Endothelial cell of umbilical vein (primary cell): ENCODE data around the gene TNFSF12. TPM values are rescaled to one million over a fixed set of nuclear protein-coding genes. Genes with fewer than 3 reads are reported as not detected.

Source experiments
- BruUV-seq: library from RNA; stranded (reverse); fragments of 400-500 nt; replicated peaks from 2 replicates; lab custom pipeline; 2021; lab: Mats Ljungman, UMichigan
- CTCF ChIA-PET: fragments of 300-600, 350-600 bp; sonication (Branson Sonifier 250); formaldehyde crosslinking; loops from one replicate; lab custom pipeline; 2021; ENCODE audit warnings: antibody characterized with exemption, inconsistent platforms; lab: Charles Lee
- POLR2A ChIA-PET: fragments of 300-600, 350-600 bp; sonication (Branson Sonifier 250); formaldehyde crosslinking; loops from one replicate; lab custom pipeline; 2021; ENCODE audit warnings: antibody characterized with exemption, inconsistent platforms; lab: Charles Lee
- DNase-seq: peaks from one replicate; pipeline ENCODE4 v3.0.0-alpha.2; 2011; ENCODE audit warnings: low read depth, low spot score
- FAIRE-seq: peaks from 2 replicates; lab custom pipeline; 2011; peaks lifted over from hg19 to GRCh38; lab: Jason Lieb, UNC
- H2AFZ ChIP-seq: 2 replicates; pipeline ENCODE4 v1.6.0; 2012; ENCODE audit warnings: low read depth, low read length, control low read depth, inconsistent platforms
- H3K27ac ChIP-seq: 2 replicates; pipeline ENCODE4 v1.5.1; 2011; ENCODE audit warnings: low read depth, mild to moderate bottlenecking, control low read depth, low read length, moderate library complexity; ENCODE audit not compliant: insufficient read depth
- H3K27me3 ChIP-seq, 2 experiments: 2 replicates each; pipeline versions ENCODE4 v1.6.0 to v1.6.1; 2011; ENCODE audit warnings: low read length in 2 of 2, mixed read lengths in 1 of 2; ENCODE audit not compliant: control insufficient read depth in 2 of 2, insufficient read depth in 2 of 2
- H3K36me3 ChIP-seq, 2 experiments: 2 replicates in 1 of 2; 3 replicates in 1 of 2; pipeline ENCODE4 v1.5.1; 2011; ENCODE audit warnings: low read length in 2 of 2, mild to moderate bottlenecking in 1 of 2, moderate library complexity in 1 of 2; ENCODE audit not compliant: control insufficient read depth in 2 of 2, insufficient read depth in 2 of 2; ENCODE audit errors: extremely low read depth in 1 of 2
- H3K4me1 ChIP-seq: 3 replicates; pipeline ENCODE4 v1.5.1; 2011; ENCODE audit warnings: mild to moderate bottlenecking, low read length; ENCODE audit not compliant: control insufficient read depth, insufficient read depth; ENCODE audit errors: extremely low read depth
- H3K4me2 ChIP-seq: 2 replicates; pipeline ENCODE4 v1.6.1; 2011; ENCODE audit warnings: low read length, control low read depth, mixed read lengths; ENCODE audit not compliant: insufficient read depth
- H3K4me3 ChIP-seq, 3 experiments: fragments of 200-600 bp in 1 of 3; sonication (generic), shearing (Covaris generic) in 1 of 3; replicated peaks in 1 of 3; 2 replicates each; pipeline ENCODE4 v1.5.1; 2011 to 2016; ENCODE audit warnings: control low read depth in 3 of 3, low read length in 3 of 3, mild to moderate bottlenecking in 2 of 3, inconsistent platforms in 1 of 3, low read depth in 1 of 3, moderate library complexity in 1 of 3; ENCODE audit not compliant: insufficient read depth in 1 of 3
- H3K79me2 ChIP-seq: 2 replicates; pipeline ENCODE4 v1.6.0; 2012; ENCODE audit warnings: low read length, inconsistent platforms; ENCODE audit not compliant: control insufficient read depth, insufficient read depth
- H3K9ac ChIP-seq: replicated peaks from 2 replicates; pipeline ENCODE3; 2011; ENCODE audit warnings: low read length, control low read depth; ENCODE audit not compliant: insufficient read depth; ENCODE audit errors: extremely low read depth
- H3K9me1 ChIP-seq: replicated peaks from 3 replicates; pipeline ENCODE4 v1.6.0; 2011; ENCODE audit warnings: mild to moderate bottlenecking, low read length; ENCODE audit not compliant: control insufficient read depth, insufficient read depth; ENCODE audit errors: extremely low read depth
- H3K9me3 ChIP-seq: replicated peaks from 2 replicates; pipeline ENCODE4 v1.5.1; 2012; ENCODE audit warnings: low read length, inconsistent platforms; ENCODE audit not compliant: control insufficient read depth, insufficient read depth
- H4K20me1 ChIP-seq: replicated peaks from 2 replicates; pipeline ENCODE3; 2011; ENCODE audit warnings: mild to moderate bottlenecking, low read length; ENCODE audit not compliant: control insufficient read depth, insufficient read depth; ENCODE audit errors: extremely low read depth
- EZH2 ChIP-seq: IDR thresholded peaks from 2 replicates; pipeline ENCODE4 v1.6.1; 2012; ENCODE audit warnings: borderline replicate concordance, low read depth, mild to moderate bottlenecking, moderate library complexity, low read length, inconsistent platforms; ENCODE audit not compliant: severe bottlenecking
- FOS ChIP-seq: IDR thresholded peaks from 2 replicates; pipeline ENCODE4 v1.6.1; 2011; ENCODE audit warnings: mild to moderate bottlenecking, low read length, moderate library complexity, borderline replicate concordance; ENCODE audit not compliant: insufficient read depth
- GATA2 ChIP-seq: IDR thresholded peaks from 2 replicates; pipeline ENCODE4 v1.7.0; 2011; ENCODE audit warnings: low read depth, mild to moderate bottlenecking, moderate library complexity, mixed read lengths, low read length; ENCODE audit not compliant: insufficient read length, insufficient read depth
- JUN ChIP-seq: IDR thresholded peaks from 2 replicates; pipeline ENCODE4 v1.6.1; 2011; ENCODE audit warnings: borderline replicate concordance, low read depth; ENCODE audit not compliant: insufficient read length, insufficient read depth
- MYC ChIP-seq: IDR thresholded peaks from one replicate; pipeline ENCODE4 v1.6.1; 2011; ENCODE audit warnings: mild to moderate bottlenecking, low read depth, low read length
- POLR2A ChIP-seq: IDR thresholded peaks from 2 replicates; pipeline ENCODE4 v1.6.1; 2012; ENCODE audit warnings: low read depth, mild to moderate bottlenecking, control low read depth, low read length
- POLR2AphosphoS5 ChIP-seq: IDR thresholded peaks from 2 replicates; pipeline ENCODE4 v1.6.1; 2012; ENCODE audit warnings: low read depth, mild to moderate bottlenecking, control low read depth, low read length, moderate library complexity; ENCODE audit not compliant: insufficient read depth
- dilution Hi-C: fragments of 300-500 bp; cut with MboI; formaldehyde crosslinking; loops from one replicate; pipeline ENCODE4 v1.15.0; 2019; ENCODE audit warnings: low sequenced_read_pairs; ENCODE audit not compliant: extremely low pct_ligation_motif_present
- intact Hi-C: fragments of 100-400 bp; cut with micrococcal nuclease; formaldehyde crosslinking; loops from one replicate; pipeline ENCODE4 v1.10.0; 2022
- polyA plus RNA-seq, 4 experiments: library from polyadenylated mRNA; depleted of rRNA in 3 of 4; stranded (reverse) in 3 of 4; unstranded in 1 of 4; fragments of >200 nt; gene quantifications; 2 replicates each; pipeline versions ENCODE4 v1.2.1 to v1.2.3, GENCODE V29; 2011 to 2012; ENCODE audit warnings: missing spikeins in 1 of 4
- total RNA-seq: library from RNA; stranded (reverse); gene quantifications from 2 replicates; pipeline ENCODE4 v1.2.3, GENCODE V29; 2021
- TF ChIP-seq, protein P1 (sequence below), 2 donors: IDR thresholded peaks; 1 replicate in 1 of 2; 2 replicates in 1 of 2; pipeline ENCODE4 v1.5.1; 2011; ENCODE audit warnings: low read length in 2 of 2, mild to moderate bottlenecking in 2 of 2, moderate library complexity in 2 of 2, control low read depth in 1 of 2, inconsistent platforms in 1 of 2, low read depth in 1 of 2; ENCODE audit not compliant: insufficient read depth in 1 of 2; ENCODE audit errors: extremely low read depth in 1 of 2
- TF ChIP-seq, protein P2 (sequence below): IDR thresholded peaks from 2 replicates; pipeline ENCODE4 v1.6.1; 2011; ENCODE audit not compliant: insufficient read depth, insufficient read length

TNFSF12 gene
- total and polyA plus RNA-seq, 2 donors (not counting 3 experiments of a cell fraction or from before 2014, with no cell fraction given), result 28.4 to 39.4 TPM

DNA sequence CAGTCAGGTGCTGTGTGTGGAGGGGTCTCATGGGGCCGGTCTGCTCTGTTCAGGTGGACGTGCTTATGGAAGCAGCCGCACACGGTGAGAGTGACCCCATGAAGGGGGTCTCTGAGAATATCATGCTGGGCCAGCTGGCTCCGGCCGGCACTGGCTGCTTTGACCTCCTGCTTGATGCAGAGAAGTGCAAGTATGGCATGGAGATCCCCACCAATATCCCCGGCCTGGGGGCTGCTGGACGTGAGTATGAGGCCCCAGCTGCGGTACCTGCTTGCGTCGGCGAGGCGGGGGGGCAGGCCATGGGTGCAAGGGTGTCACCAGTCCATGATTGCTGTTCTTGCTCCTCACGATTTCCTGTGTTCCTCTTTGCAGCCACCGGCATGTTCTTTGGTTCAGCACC is 36.8 kb upstream of the TNFSF12 start:
- Histone ChIP-seq H3K4me1 (no peaks in the 10 kb centered on the region), H3K9me1 (no peaks in the 10 kb centered on the region), H3K36me3 (peaks cover 22 to 56% of the 10 kb centered on the region in 2 experiments), H3K4me2 (no peak overlapping the region), H3K27me3 (no peaks in the 10 kb centered on the region), H3K9me3 (no peaks in the 10 kb centered on the region), H3K9ac (no peak overlapping the region), H3K4me3 (no peak overlapping the region), H3K27ac (no peak overlapping the region), H2AFZ (no peak overlapping the region), H4K20me1 (no peaks in the 10 kb centered on the region), H3K79me2 (no peaks in the 10 kb centered on the region)
- POLR2A ChIA-PET, result no interaction called here
- FAIRE-seq (no peak), DNase-seq (no peak)
- no peak for TF ChIP-seq EZH2
- no peak for TF ChIP-seq MYC
- TF ChIP-seq, protein P1, sequence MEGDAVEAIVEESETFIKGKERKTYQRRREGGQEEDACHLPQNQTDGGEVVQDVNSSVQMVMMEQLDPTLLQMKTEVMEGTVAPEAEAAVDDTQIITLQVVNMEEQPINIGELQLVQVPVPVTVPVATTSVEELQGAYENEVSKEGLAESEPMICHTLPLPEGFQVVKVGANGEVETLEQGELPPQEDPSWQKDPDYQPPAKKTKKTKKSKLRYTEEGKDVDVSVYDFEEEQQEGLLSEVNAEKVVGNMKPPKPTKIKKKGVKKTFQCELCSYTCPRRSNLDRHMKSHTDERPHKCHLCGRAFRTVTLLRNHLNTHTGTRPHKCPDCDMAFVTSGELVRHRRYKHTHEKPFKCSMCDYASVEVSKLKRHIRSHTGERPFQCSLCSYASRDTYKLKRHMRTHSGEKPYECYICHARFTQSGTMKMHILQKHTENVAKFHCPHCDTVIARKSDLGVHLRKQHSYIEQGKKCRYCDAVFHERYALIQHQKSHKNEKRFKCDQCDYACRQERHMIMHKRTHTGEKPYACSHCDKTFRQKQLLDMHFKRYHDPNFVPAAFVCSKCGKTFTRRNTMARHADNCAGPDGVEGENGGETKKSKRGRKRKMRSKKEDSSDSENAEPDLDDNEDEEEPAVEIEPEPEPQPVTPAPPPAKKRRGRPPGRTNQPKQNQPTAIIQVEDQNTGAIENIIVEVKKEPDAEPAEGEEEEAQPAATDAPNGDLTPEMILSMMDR (IDR thresholded peaks at IDR 0.05; ENCODE audit: extremely low read depth in 1 of 2, insufficient read depth in 1 of 2, low read depth in 1 of 2, low read length in 2 of 2), result no peak
- no peak for TF ChIP-seq FOS
- no peak for TF ChIP-seq POLR2AphosphoS5
- no peak for TF ChIP-seq GATA2
- TF ChIP-seq JUN, result no peak
- TF ChIP-seq, protein P2, sequence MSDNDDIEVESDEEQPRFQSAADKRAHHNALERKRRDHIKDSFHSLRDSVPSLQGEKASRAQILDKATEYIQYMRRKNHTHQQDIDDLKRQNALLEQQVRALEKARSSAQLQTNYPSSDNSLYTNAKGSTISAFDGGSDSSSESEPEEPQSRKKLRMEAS, result no peak
- TF ChIP-seq POLR2A, result no peak
- intact Hi-C loops, result no loop called here
- no TSS peak for BruUV-seq
- dilution Hi-C loops, result no loop called here
- CTCF ChIA-PET, result interaction anchor here (1.2 to 1.8 kb wide), 2 partner anchors 48 to 75 kb away, joined by 3 to 10 read pairs; no protein-coding TSS in a partner anchor
